ENCODE measurements around the gene UROC1.

DNA sequence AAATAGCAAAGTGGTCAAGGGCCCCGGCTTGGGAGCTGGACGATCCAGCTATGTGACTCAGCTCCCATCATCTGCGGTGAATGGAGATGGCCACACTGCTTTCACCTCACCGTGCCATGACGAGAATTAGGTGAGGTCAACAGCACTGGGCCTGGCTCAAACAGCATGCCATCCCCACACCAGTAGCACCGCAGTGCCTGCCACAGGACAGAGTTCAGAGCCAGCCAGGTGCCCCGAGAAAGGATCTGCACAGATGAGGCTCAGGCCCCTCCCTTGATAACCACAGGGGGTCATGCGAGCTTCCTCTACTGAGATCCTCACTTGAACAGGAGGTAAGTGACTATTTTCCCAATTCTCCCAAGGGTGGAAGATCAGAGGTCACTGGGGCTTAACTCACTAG is 71.3 kb downstream of the UROC1 start:
- TF ChIP-seq, protein P1, sequence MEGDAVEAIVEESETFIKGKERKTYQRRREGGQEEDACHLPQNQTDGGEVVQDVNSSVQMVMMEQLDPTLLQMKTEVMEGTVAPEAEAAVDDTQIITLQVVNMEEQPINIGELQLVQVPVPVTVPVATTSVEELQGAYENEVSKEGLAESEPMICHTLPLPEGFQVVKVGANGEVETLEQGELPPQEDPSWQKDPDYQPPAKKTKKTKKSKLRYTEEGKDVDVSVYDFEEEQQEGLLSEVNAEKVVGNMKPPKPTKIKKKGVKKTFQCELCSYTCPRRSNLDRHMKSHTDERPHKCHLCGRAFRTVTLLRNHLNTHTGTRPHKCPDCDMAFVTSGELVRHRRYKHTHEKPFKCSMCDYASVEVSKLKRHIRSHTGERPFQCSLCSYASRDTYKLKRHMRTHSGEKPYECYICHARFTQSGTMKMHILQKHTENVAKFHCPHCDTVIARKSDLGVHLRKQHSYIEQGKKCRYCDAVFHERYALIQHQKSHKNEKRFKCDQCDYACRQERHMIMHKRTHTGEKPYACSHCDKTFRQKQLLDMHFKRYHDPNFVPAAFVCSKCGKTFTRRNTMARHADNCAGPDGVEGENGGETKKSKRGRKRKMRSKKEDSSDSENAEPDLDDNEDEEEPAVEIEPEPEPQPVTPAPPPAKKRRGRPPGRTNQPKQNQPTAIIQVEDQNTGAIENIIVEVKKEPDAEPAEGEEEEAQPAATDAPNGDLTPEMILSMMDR (conservative IDR thresholded peaks at IDR 0.05; ENCODE audit: low read length): no peak
- TF ChIP-seq EZH2phosphoT487 (IDR thresholded peaks at IDR 0.05; ENCODE audit: borderline replicate concordance, low read depth, low read length): no peak

All from OCI-LY7 (cell line).